A549 (cell line): Measurements from ENCODE around the gene GRIA3. TPM values are rescaled to one million over a fixed set of nuclear protein-coding genes. Genes with fewer than 3 reads are reported as not detected.

Source experiments
- ATAC-seq, 2 experiments: fragments of 200-7000 bp in 1 of 2; fragments of >200 bp in 1 of 2; cut with Nextera tagmentation in 1 of 2; cut with Tn5 transposase in 1 of 2; 3 replicates each; pipeline versions ENCODE4 v1.8.0 to v1.9.1; 2018 to 2020; ENCODE audit warnings: mild to moderate bottlenecking in 1 of 2, moderate library complexity in 1 of 2
- CTCF ChIA-PET: fragments of 300-600 bp; sonication (Branson Sonifier 250); formaldehyde crosslinking; extraction: SDS; loops from one replicate; lab custom pipeline; 2021; ENCODE audit warnings: antibody characterized with exemption, inconsistent platforms; lab: Yijun Ruan, JAX
- POLR2A ChIA-PET: fragments of 350-600 bp; formaldehyde crosslinking; extraction: SDS; loops from one replicate; lab custom pipeline; 2021; ENCODE audit warnings: antibody characterized with exemption, inconsistent platforms; lab: Yijun Ruan, JAX
- DNase-seq, 2 experiments: peaks; one replicate each; pipeline versions ENCODE4 v3.0.0 to v3.0.0-alpha.2; 2011 to 2016; ENCODE audit warnings: low read depth in 1 of 2, low spot score in 1 of 2
- FAIRE-seq: peaks from 2 replicates; lab custom pipeline; 2011; peaks lifted over from hg19 to GRCh38; lab: Jason Lieb, UNC
- H3K27ac ChIP-seq, 2 experiments: fragments of >200 bp; sonication (Bioruptor Twin); formaldehyde crosslinking; 3 replicates each; pipeline ENCODE4 v1.5.1; 2016 to 2017
- H3K4me1 ChIP-seq: fragments of >200 bp; sonication (Bioruptor Twin); formaldehyde crosslinking; 3 replicates; pipeline ENCODE4 v1.6.1; 2016
- H3K4me2 ChIP-seq: fragments of >200 bp; sonication (Bioruptor Twin); formaldehyde crosslinking; 3 replicates; pipeline ENCODE4 v1.6.1; 2016
- H3K4me3 ChIP-seq: fragments of >200 bp; sonication (Bioruptor Twin); formaldehyde crosslinking; 3 replicates; pipeline ENCODE4 v1.5.1; 2016
- H3K9me3 ChIP-seq: fragments of >200 bp; sonication (Bioruptor Twin); formaldehyde crosslinking; 3 replicates; pipeline ENCODE4 v1.6.1; 2016
- CBX8 ChIP-seq: fragments of 200-600 bp; sonication (generic); IDR thresholded peaks from 2 replicates; pipeline ENCODE4 v1.6.1; 2016
- EHF ChIP-seq: fragments of 250-450 bp; sonication (Bioruptor Pico); IDR thresholded peaks from 2 replicates; pipeline ENCODE4 v1.5.0; 2020; ENCODE audit warnings: mild to moderate bottlenecking
- EHMT2 ChIP-seq: fragments of 200-600 bp; sonication (generic); IDR thresholded peaks from 2 replicates; pipeline ENCODE4 v1.6.1; 2016; ENCODE audit warnings: antibody characterized with exemption, low read depth, mild to moderate bottlenecking, moderate library complexity
- ESRRA ChIP-seq: fragments of 150-350 bp; IDR thresholded peaks from 2 replicates; pipeline ENCODE4 v1.6.1; 2014; ENCODE audit warnings: mild to moderate bottlenecking, low read length, borderline replicate concordance
- FOSL2 ChIP-seq, 2 experiments: fragments of 450-650 bp in 1 of 2; fragments of >200 bp in 1 of 2; sonication (Bioruptor Twin) in 1 of 2; formaldehyde crosslinking; IDR thresholded peaks; 2 replicates each; pipeline versions ENCODE4 v1.5.0 to v1.6.1; 2016 to 2020; ENCODE audit warnings: mild to moderate bottlenecking in 1 of 2, moderate library complexity in 1 of 2
- FOXS1 ChIP-seq: fragments of 250-450 bp; sonication (Bioruptor Pico); IDR thresholded peaks from 2 replicates; pipeline ENCODE4 v1.5.0; 2020; ENCODE audit warnings: mild to moderate bottlenecking, moderate library complexity
- GATA3 ChIP-seq: IDR thresholded peaks from 2 replicates; pipeline ENCODE4 v1.6.1; 2012; ENCODE audit warnings: borderline replicate concordance
- HEYL ChIP-seq: fragments of 250-450 bp; sonication (Bioruptor Pico); IDR thresholded peaks from 2 replicates; pipeline ENCODE4 v1.8.0; 2021; ENCODE audit warnings: mild to moderate bottlenecking, moderate library complexity
- HOXB13 ChIP-seq: fragments of 250-450 bp; sonication (Bioruptor Pico); IDR thresholded peaks from 2 replicates; pipeline ENCODE4 v1.5.0; 2020; ENCODE audit warnings: low read depth, mild to moderate bottlenecking, moderate library complexity
- JUN ChIP-seq, 2 experiments: fragments of >200 bp; sonication (Bioruptor Twin); formaldehyde crosslinking; IDR thresholded peaks; 2 replicates in 1 of 2; 3 replicates in 1 of 2; pipeline ENCODE4 v1.6.1; 2016 to 2017
- JUNB ChIP-seq: fragments of >200 bp; sonication (Bioruptor Twin); formaldehyde crosslinking; IDR thresholded peaks from 2 replicates; pipeline ENCODE4 v1.6.1; 2016
- KDM5A ChIP-seq: fragments of 200-600 bp; sonication (generic); IDR thresholded peaks from 2 replicates; pipeline ENCODE4 v1.6.1; 2016; ENCODE audit warnings: antibody characterized with exemption, mild to moderate bottlenecking
- MAZ ChIP-seq: fragments of 150-350 bp; IDR thresholded peaks from 2 replicates; pipeline ENCODE4 v1.6.1; 2014; ENCODE audit warnings: antibody characterized with exemption, low read depth, low read length, borderline replicate concordance
- NPAS2 ChIP-seq: fragments of 250-450 bp; sonication (Bioruptor Pico); IDR thresholded peaks from 2 replicates; pipeline ENCODE4 v1.8.0; 2022; ENCODE audit warnings: mild to moderate bottlenecking, moderate library complexity, borderline replicate concordance
- NR3C1 ChIP-seq: fragments of >200 bp; sonication (Bioruptor Twin); formaldehyde crosslinking; IDR thresholded peaks from 3 replicates; pipeline ENCODE4 v1.6.1; 2017
- POLR2A ChIP-seq: IDR thresholded peaks from 2 replicates; pipeline ENCODE4 v1.6.1; 2012; ENCODE audit warnings: mild to moderate bottlenecking, low read length
- RAD21 ChIP-seq, 2 experiments: fragments of >200 bp in 1 of 2; sonication (Bioruptor Twin) in 1 of 2; formaldehyde crosslinking in 1 of 2; IDR thresholded peaks in 1 of 2; conservative IDR thresholded peaks in 1 of 2; 2 replicates in 1 of 2; 3 replicates in 1 of 2; pipeline ENCODE4 v1.6.1; 2012 to 2018; ENCODE audit warnings: inconsistent platforms in 1 of 2
- RARB ChIP-seq: fragments of 250-450 bp; sonication (Bioruptor Pico); IDR thresholded peaks from 2 replicates; pipeline ENCODE4 v1.8.0; 2021; ENCODE audit warnings: mild to moderate bottlenecking, moderate library complexity
- RNF2 ChIP-seq: fragments of 200-600 bp; sonication (generic); IDR thresholded peaks from 2 replicates; pipeline ENCODE4 v1.6.1; 2016; ENCODE audit warnings: low read depth, mild to moderate bottlenecking, antibody characterized with exemption, moderate library complexity, borderline replicate concordance
- SREBF2 ChIP-seq: fragments of 450-650 bp; IDR thresholded peaks from 2 replicates; pipeline ENCODE4 v1.6.1; 2014; ENCODE audit warnings: mild to moderate bottlenecking, moderate library complexity
- TFCP2L1 ChIP-seq: fragments of 250-450 bp; sonication (Bioruptor Pico); IDR thresholded peaks from 2 replicates; pipeline ENCODE4 v1.5.0; 2021; ENCODE audit warnings: mild to moderate bottlenecking
- TP53 ChIP-seq: fragments of 250-450 bp; sonication (Bioruptor Pico); IDR thresholded peaks from 2 replicates; pipeline ENCODE4 v1.5.0; 2021; ENCODE audit warnings: mild to moderate bottlenecking, moderate library complexity
- ZNF302 ChIP-seq: fragments of 250-450 bp; sonication (Bioruptor Pico); IDR thresholded peaks from 2 replicates; pipeline ENCODE4 v1.9.0; 2021; ENCODE audit warnings: inconsistent platforms, mild to moderate bottlenecking, moderate library complexity
- WGBS: methylation state at CpG from one replicate; pipeline ENCODE4 v1.1.6; 2017; ENCODE audit errors: missing lambda C conversion rate; 5-methylcytosine and 5-hydroxymethylcytosine counted together
- polyA plus RNA-seq, 4 experiments: library from polyadenylated mRNA; depleted of rRNA in 3 of 4; stranded (reverse); fragments of >200 nt; fragmentation: RNase III in 1 of 4; extraction: RNeasy Plus Mini Kit Qiagen cat#74134 plus additional on column Dnase treatment in 1 of 4; gene quantifications; 2 replicates in 3 of 4; 3 replicates in 1 of 4; pipeline ENCODE4 v1.2.3, GENCODE V29; 2011 to 2017
- TF ChIP-seq, protein P1 (sequence below): fragments of 250-450 bp; sonication (Bioruptor Pico); IDR thresholded peaks from 2 replicates; pipeline ENCODE4 v1.5.0; 2020; ENCODE audit warnings: low read depth, mild to moderate bottlenecking, moderate library complexity
- TF ChIP-seq, protein P2 (sequence below): fragments of 450-650 bp; IDR thresholded peaks from 2 replicates; pipeline ENCODE4 v1.6.1; 2014; ENCODE audit warnings: antibody characterized with exemption
- TF ChIP-seq, protein P3 (sequence below): IDR thresholded peaks from 2 replicates; pipeline ENCODE4 v1.6.1; 2012
- TF ChIP-seq, protein P4 (sequence below): IDR thresholded peaks from 2 replicates; pipeline ENCODE4 v1.6.1; 2012
- TF ChIP-seq, protein P5 (sequence below): IDR thresholded peaks from 2 replicates; pipeline ENCODE4 v1.6.1; 2012; ENCODE audit warnings: low read depth, borderline replicate concordance
- TF ChIP-seq, protein P6 (sequence below): fragments of 250-450 bp; sonication (Bioruptor Pico); IDR thresholded peaks from 2 replicates; pipeline ENCODE4 v1.5.0; 2021; ENCODE audit warnings: mild to moderate bottlenecking, moderate library complexity, borderline replicate concordance

The GRIA3 gene
- polyA plus RNA-seq, 2 of the 4 experiments (the other 2 are of a cell fraction): not detected

DNA sequence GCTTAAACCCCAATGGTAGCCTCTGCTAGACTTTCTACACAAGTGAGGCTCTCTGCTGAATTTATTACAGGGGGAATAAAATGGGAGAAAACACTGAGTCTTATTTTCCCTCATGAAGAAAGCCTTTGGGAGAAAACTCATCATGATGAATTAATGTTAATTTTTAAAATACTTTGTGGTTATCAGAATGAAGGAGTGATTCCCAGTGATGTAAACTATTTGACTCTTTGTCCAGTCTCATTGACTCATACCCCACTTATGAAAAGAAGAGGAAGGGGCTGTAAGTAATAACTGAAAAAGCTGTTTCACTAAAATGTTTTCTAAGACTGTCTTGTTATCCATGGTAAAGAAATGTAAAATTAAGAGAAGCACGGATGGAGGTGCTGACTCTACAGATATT lies 208.8 kb downstream of the GRIA3 start:
- no peak overlapping the region for H3K4me2 ChIP-seq
- no peak for FAIRE-seq
- H3K4me3 ChIP-seq: no peak overlapping the region
- TF ChIP-seq TP53 (CRISPR knock-in tag) (no peak), HOXB13 (no peak), NPAS2 (no peak), ZNF302 (CRISPR knock-in tag) (no peak)
- 58% methylated on average over 1 of the region's 1 CpG for WGBS
- ChIA-PET CTCF (no interaction called here), POLR2A (no interaction called here)
- no peaks in the 10 kb centered on the region for H3K4me1 ChIP-seq
- no peak for ATAC-seq
- no peak for DNase-seq
- H3K27ac ChIP-seq: no peak overlapping the region
- no peaks in the 10 kb centered on the region for H3K9me3 ChIP-seq

DNA sequence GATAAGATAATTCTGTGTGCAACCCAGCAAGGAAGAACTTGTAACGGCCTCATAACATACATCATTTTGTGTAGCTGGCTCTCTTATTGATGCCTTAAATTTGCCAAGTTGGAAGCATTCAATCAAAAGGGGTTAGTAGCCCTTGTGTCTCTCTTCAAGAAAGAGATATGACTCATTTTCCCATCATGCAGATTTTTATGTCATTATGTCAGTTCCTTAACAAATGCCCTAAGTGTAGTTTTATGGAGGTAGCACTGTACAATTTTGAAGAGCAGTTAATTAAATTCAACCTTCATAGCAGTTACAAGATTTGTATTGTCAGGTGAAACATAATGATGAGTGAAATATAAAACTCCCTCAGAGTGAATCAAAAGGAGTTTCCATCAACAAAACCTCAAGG lies 215.6 kb downstream of the GRIA3 start:
- no peak overlapping the region for H3K4me3 ChIP-seq
- H3K4me1 ChIP-seq: no peaks in the 10 kb centered on the region
- FAIRE-seq (no peak), ATAC-seq (no peak), DNase-seq (no peak)
- POLR2A ChIA-PET: no interaction called here
- CTCF ChIA-PET: interaction anchor here (0.6 kb wide), 1 partner anchor 73 kb away, joined by 3 read pairs; no protein-coding TSS in a partner anchor
- no peak overlapping the region for H3K27ac ChIP-seq
- no peaks in the 10 kb centered on the region for H3K9me3 ChIP-seq
- H3K4me2 ChIP-seq: no peak overlapping the region
- TF ChIP-seq, protein P1, sequence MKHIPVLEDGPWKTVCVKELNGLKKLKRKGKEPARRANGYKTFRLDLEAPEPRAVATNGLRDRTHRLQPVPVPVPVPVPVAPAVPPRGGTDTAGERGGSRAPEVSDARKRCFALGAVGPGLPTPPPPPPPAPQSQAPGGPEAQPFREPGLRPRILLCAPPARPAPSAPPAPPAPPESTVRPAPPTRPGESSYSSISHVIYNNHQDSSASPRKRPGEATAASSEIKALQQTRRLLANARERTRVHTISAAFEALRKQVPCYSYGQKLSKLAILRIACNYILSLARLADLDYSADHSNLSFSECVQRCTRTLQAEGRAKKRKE (CRISPR knock-in tag): no peak
- TF ChIP-seq, protein P2, sequence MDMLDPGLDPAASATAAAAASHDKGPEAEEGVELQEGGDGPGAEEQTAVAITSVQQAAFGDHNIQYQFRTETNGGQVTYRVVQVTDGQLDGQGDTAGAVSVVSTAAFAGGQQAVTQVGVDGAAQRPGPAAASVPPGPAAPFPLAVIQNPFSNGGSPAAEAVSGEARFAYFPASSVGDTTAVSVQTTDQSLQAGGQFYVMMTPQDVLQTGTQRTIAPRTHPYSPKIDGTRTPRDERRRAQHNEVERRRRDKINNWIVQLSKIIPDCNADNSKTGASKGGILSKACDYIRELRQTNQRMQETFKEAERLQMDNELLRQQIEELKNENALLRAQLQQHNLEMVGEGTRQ: no peak
- TF ChIP-seq EHMT2 (no peak), RAD21 (conservative IDR thresholded peaks at IDR 0.05 in 1 of 2, IDR thresholded peaks at IDR 0.05 in 1 of 2) (no peak), JUNB (no peak), HEYL (CRISPR knock-in tag) (no peak), JUN (IDR thresholded peaks at IDR 0.05) (no peak), KDM5A (no peak), FOSL2 (IDR thresholded peaks at IDR 0.05) (no peak), FOSL2 (CRISPR knock-in tag; IDR thresholded peaks at IDR 0.05) (no peak), SREBF2 (no peak), NR3C1 (no peak), RARB (no peak), RNF2 (no peak), POLR2A (no peak)
- TF ChIP-seq, protein P3, sequence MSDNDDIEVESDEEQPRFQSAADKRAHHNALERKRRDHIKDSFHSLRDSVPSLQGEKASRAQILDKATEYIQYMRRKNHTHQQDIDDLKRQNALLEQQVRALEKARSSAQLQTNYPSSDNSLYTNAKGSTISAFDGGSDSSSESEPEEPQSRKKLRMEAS: no peak
- TF ChIP-seq, protein P4, sequence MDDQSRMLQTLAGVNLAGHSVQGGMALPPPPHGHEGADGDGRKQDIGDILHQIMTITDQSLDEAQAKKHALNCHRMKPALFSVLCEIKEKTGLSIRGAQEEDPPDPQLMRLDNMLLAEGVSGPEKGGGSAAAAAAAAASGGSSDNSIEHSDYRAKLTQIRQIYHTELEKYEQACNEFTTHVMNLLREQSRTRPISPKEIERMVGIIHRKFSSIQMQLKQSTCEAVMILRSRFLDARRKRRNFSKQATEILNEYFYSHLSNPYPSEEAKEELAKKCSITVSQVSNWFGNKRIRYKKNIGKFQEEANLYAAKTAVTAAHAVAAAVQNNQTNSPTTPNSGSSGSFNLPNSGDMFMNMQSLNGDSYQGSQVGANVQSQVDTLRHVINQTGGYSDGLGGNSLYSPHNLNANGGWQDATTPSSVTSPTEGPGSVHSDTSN: no peak
- 12% methylated on average over 1 of the region's 1 CpG for WGBS

DNA sequence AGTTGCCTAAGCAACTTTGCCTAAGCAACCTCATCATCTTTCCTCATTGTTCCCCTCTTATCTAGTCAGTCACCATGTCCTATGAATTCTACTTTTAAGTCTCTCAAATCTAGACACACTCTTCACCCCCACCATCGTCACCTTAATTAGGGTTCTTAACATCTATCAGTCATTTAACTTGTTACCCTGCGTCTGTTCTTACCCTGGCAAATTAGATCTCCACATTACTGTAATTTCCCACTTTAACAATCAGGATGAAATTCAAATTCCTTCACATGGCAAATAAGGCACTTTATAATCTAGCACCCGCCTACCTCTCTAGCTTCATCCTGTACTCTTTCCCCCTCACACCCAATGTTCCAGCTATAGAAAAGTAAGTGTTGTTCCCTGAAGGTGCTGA lies 221.2 kb downstream of the GRIA3 start:
- Histone ChIP-seq H3K4me2 (no peak overlapping the region), H3K4me1 (no peaks in the 10 kb centered on the region), H3K27ac (no peak overlapping the region), H3K9me3 (no peaks in the 10 kb centered on the region), H3K4me3 (no peak overlapping the region)
- ATAC-seq (no peak), DNase-seq (no peak), FAIRE-seq (peak; percentile 7)
- TF ChIP-seq CBX8 (no peak), EHF (CRISPR knock-in tag) (no peak), HOXB13 (no peak), MAZ (no peak), GATA3 (no peak), EHMT2 (no peak), TFCP2L1 (CRISPR knock-in tag) (no peak), FOXS1 (no peak), ESRRA (no peak)
- TF ChIP-seq, protein P4: no peak
- TF ChIP-seq, protein P5, sequence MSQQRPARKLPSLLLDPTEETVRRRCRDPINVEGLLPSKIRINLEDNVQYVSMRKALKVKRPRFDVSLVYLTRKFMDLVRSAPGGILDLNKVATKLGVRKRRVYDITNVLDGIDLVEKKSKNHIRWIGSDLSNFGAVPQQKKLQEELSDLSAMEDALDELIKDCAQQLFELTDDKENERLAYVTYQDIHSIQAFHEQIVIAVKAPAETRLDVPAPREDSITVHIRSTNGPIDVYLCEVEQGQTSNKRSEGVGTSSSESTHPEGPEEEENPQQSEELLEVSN: no peak
- TF ChIP-seq, protein P3: no peak
- TF ChIP-seq, protein P6, sequence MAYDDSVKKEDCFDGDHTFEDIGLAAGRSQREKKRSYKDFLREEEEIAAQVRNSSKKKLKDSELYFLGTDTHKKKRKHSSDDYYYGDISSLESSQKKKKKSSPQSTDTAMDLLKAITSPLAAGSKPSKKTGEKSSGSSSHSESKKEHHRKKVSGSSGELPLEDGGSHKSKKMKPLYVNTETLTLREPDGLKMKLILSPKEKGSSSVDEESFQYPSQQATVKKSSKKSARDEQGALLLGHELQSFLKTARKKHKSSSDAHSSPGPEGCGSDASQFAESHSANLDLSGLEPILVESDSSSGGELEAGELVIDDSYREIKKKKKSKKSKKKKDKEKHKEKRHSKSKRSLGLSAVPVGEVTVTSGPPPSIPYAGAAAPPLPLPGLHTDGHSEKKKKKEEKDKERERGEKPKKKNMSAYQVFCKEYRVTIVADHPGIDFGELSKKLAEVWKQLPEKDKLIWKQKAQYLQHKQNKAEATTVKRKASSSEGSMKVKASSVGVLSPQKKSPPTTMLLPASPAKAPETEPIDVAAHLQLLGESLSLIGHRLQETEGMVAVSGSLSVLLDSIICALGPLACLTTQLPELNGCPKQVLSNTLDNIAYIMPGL (CRISPR knock-in tag): no peak
- CTCF ChIA-PET: no interaction called here
- POLR2A ChIA-PET: no interaction called here
- 74% methylated on average over 3 of the region's 3 CpGs for WGBS
